Type B pancreatic cell (in vitro differentiated cells): ENCODE measurements around the gene USP15. TPM values are rescaled to one million over a fixed set of nuclear protein-coding genes. Genes with fewer than 3 reads are reported as not detected.

Experiments
- DNase-seq: peaks from one replicate; pipeline ENCODE4 v3.0.0; 2021; ENCODE audit warnings: mixed read lengths; ENCODE audit not compliant: unreplicated experiment; ENCODE audit errors: extremely low spot score
- H3K27ac Mint-ChIP-seq: 2 replicates; pipeline ENCODE4 v1.8.0; 2021; ENCODE audit warnings: mild to moderate bottlenecking, mixed read lengths
- H3K27me3 Mint-ChIP-seq: 2 replicates; pipeline ENCODE4 v1.8.0; 2021; ENCODE audit warnings: mixed read lengths
- H3K36me3 Mint-ChIP-seq: 2 replicates; pipeline ENCODE4 v1.8.0; 2021; ENCODE audit warnings: mixed read lengths
- H3K4me1 Mint-ChIP-seq: one replicate; pipeline ENCODE4 v1.8.0; 2021; ENCODE audit warnings: mixed read lengths; ENCODE audit not compliant: unreplicated experiment
- H3K4me3 Mint-ChIP-seq: 2 replicates; pipeline ENCODE4 v1.8.0; 2021; ENCODE audit warnings: mild to moderate bottlenecking, mixed read lengths
- H3K9me3 Mint-ChIP-seq: 2 replicates; pipeline ENCODE4 v1.8.0; 2021; ENCODE audit warnings: mixed read lengths
- total RNA-seq: library from RNA; stranded (reverse); gene quantifications from 2 replicates; pipeline ENCODE4 v1.2.1, GENCODE V29; 2021; ENCODE audit warnings: low replicate concordance
- TF ChIP-seq, protein P1 (sequence below): fragments of 200-600 bp; sonication (generic); conservative IDR thresholded peaks from 2 replicates; pipeline ENCODE4 v1.5.0; 2021; ENCODE audit warnings: antibody characterized with exemption, mild to moderate bottlenecking

The USP15 gene
- total RNA-seq, 1 donor from 2014 or later = 47.5 TPM

DNA sequence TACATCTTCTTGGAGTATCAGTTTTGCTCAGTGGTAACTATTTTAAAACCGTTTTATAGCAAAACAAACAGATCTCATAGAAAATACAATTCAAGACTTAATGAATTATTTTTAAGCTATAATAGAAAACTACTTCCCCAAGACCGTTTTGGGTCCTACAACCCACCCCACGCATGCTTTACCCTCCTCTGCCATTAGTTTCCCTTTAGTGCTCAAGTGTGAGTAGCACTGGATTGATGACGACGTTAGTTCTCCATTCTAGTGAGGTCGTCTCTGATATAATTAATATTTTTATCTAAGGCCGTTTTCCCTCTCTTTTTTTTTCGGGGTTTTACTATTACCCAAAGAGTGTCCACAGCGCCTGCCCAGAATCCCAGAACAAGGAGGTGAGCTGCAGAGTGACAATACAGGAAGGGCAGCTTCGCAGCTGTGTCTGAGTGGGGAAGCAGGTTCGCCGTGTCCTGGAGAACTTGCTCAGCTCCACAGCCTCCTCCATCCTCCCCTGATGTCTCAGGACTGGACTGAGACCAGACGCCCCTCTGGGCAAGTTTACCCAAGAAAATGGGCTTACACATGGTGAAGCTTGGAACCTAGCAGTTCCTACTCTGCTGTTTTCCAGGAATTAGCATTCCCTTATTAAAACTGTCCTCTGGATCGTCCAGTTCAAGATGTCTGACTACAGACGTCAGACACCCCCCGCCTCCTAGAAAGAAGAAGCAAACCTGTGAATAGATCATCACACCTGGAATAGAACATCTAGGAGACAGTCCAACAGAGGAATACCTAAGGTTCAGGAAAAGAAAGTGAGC lies 174.5 kb downstream of the USP15 start:
- Mint-ChIP-seq H3K27me3 (peaks cover 57% of the 10 kb centered on the region), H3K36me3 (no peaks in the 10 kb centered on the region), H3K4me3 (peak overlapping the region; percentile 88), H3K9me3 (no peaks in the 10 kb centered on the region), H3K4me1 (peaks cover 7% of the 10 kb centered on the region), H3K27ac (no peak overlapping the region)
- TF ChIP-seq, protein P1, sequence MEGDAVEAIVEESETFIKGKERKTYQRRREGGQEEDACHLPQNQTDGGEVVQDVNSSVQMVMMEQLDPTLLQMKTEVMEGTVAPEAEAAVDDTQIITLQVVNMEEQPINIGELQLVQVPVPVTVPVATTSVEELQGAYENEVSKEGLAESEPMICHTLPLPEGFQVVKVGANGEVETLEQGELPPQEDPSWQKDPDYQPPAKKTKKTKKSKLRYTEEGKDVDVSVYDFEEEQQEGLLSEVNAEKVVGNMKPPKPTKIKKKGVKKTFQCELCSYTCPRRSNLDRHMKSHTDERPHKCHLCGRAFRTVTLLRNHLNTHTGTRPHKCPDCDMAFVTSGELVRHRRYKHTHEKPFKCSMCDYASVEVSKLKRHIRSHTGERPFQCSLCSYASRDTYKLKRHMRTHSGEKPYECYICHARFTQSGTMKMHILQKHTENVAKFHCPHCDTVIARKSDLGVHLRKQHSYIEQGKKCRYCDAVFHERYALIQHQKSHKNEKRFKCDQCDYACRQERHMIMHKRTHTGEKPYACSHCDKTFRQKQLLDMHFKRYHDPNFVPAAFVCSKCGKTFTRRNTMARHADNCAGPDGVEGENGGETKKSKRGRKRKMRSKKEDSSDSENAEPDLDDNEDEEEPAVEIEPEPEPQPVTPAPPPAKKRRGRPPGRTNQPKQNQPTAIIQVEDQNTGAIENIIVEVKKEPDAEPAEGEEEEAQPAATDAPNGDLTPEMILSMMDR = no peak
- DNase-seq = no peak

DNA sequence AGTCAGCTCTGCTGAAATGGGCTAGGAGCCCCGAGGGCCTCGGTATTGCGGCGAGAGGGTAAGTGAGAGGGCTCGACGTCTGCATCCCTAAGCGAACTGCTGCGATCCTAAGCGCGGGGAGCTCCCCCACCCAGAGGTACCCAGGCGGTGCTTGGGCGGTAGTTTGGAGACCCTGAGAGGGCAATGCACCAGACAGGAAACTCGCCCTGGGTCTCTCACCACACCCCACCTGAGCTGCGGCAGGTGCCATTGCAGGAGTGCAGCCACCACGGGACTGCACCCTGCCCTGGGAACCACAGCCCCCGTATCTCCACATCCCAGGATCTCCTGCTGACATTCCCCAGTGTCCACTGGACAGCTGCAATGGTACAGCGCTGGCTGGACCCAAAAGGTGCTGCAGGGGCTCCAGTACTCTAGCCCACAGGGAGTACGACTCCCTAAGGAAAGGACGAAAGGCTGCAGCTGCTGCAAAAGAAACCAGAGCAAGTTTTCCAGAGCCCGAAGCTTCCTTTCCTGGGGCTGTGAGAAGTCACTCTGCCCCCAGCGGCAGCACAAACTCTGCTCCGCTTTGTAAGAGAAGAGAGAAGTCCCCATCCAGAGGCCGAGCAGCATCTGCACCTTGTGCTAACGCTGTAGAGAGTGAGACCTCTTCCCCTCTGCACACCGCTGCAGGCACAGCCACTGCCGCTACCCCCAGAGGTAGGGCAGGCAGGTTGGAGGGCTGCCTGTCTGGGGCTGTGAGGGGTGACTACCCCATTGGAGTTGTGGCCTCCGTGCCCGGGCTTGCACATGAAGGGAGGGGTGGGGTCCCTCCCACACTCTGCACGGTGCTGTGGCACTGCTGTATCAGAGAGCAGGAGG lies 175.3 kb downstream of the USP15 start:
- peaks cover 53% of the 10 kb centered on the region for H3K27me3 Mint-ChIP-seq
- TF ChIP-seq, protein P1 = peak; percentile 73
- no peak for DNase-seq

DNA sequence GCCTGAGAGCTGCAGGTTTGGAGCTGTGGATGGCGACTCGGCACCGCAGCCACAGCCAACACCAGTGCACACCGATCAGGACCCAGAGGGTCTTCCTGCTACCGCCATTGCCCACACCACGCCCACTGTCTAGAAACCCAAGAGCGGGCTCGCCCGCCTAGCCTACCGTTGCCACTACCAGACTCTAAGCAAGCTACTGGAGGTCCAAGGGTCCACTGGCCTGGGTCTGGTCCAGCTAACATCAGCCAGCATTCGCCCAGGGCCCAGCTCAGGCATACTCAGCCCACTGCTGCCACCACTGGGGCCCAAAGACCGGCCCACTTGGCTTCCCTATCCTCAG lies 175.9 kb downstream of the USP15 start:
- H3K4me3 Mint-ChIP-seq = peak overlapping the region; percentile 12
- H3K27ac Mint-ChIP-seq = no peak overlapping the region
- peaks cover 47% of the 10 kb centered on the region for H3K27me3 Mint-ChIP-seq
- H3K36me3 Mint-ChIP-seq = no peaks in the 10 kb centered on the region
- TF ChIP-seq, protein P1 = no peak
- no peak for DNase-seq
- H3K4me1 Mint-ChIP-seq = peaks cover 7% of the 10 kb centered on the region
- no peaks in the 10 kb centered on the region for H3K9me3 Mint-ChIP-seq

More for the DNA sequence above, 175.3 kb downstream of the USP15 start:
- Mint-ChIP-seq H3K27ac (no peak overlapping the region), H3K4me3 (peak overlapping the region; percentile 88), H3K9me3 (no peaks in the 10 kb centered on the region), H3K4me1 (peaks cover 7% of the 10 kb centered on the region), H3K36me3 (no peaks in the 10 kb centered on the region)

DNA sequence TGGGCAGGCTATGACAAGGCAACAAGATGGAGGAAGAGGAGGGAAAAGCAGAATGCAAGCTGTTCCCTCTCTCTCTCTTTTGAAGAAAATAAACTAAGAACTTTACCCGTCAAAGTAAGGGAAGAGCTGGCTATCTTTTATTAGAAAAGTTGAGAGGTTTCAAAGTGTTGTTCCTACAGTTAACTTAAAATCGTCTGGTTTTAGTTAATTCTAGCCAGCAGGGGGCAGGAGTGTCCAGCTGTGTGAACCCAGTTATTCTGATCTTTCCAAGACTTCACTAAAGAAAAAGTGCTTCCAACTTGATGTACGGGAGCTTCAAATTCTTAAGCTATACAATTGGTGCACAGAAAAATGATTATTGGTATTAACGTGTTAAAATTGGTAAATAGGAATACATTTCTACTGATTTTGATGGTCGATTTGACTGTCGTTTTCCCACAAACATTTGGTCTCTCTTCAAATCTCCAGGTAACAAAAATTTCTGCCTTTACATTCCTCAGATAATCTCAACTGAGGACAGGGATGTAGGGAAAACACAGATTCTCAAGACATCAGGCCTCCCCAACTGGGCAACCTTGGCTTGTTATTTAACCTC lies 178.0 kb downstream of the USP15 start:
- Mint-ChIP-seq H3K4me3 (no peak overlapping the region), H3K9me3 (peaks cover 10% of the 10 kb centered on the region), H3K4me1 (peaks cover 7% of the 10 kb centered on the region), H3K27ac (no peak overlapping the region), H3K36me3 (no peaks in the 10 kb centered on the region), H3K27me3 (peaks cover 36% of the 10 kb centered on the region)
- TF ChIP-seq, protein P1 = peak; percentile 85
- DNase-seq = no peak

DNA sequence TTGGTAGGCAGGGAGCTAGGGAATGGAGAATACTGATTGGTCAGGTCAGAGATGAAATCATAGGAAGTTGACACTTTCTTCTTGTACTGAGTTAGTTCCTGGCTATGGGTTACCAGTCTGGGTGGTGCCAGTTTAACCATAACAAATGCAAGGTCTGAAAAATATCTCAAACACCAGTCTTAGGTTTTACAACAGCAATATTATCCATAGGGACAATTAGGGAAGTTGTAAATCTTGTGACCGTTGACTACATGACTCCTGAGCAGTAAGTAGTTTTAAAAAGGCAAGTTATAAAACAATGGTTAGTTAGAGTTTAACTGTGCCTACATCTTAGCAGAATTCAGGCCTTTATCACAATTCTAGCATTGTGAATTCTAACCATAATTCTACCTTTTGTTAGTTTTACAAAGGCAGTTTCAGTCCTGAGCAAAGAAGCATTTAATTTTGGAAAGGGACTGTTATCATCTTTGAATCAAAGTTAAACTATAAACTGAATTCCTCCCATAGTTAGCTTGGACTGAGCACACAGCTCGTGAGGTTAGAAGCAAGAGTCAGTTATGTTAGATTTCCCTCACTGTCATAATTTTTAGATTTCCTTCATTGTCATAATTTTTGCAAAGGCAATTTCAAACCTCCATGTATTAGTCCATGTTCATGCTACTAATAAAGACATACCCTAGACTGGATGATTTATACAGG lies 186.7 kb downstream of the USP15 start:
- TF ChIP-seq, protein P1 = no peak
- H3K36me3 Mint-ChIP-seq = no peaks in the 10 kb centered on the region
- no peak overlapping the region for H3K27ac Mint-ChIP-seq
- no peaks in the 10 kb centered on the region for H3K4me1 Mint-ChIP-seq
- peaks cover 4% of the 10 kb centered on the region for H3K27me3 Mint-ChIP-seq
- no peak for DNase-seq
- peaks cover 10% of the 10 kb centered on the region for H3K9me3 Mint-ChIP-seq
- H3K4me3 Mint-ChIP-seq = no peak overlapping the region
